SKM-1 (cell line): ENCODE data around the gene PCED1B.

Source experiments
- DNase-seq: peaks from one replicate; lab custom pipeline; 2025; ENCODE audit not compliant: unreplicated experiment; lab: John Stamatoyannopoulos, UW

PCED1B gene

GRCh38 chr12:47088021-47088944 is 8.9 kb downstream of the PCED1B start:
- DNase-seq = no peak

GRCh38 chr12:47091009-47091408 is 11.6 kb downstream of the PCED1B start:
- no peak for DNase-seq

- DNase-seq = no peak
These were observed 15.4 kb downstream of the PCED1B start for GRCh38 chr12:47094804-47095203.

GRCh38 chr12:47095446-47096236 is 16.2 kb downstream of the PCED1B start:
- no peak for DNase-seq

GRCh38 chr12:47097276-47097896 is 18.0 kb downstream of the PCED1B start:
- DNase-seq = no peak

GRCh38 chr12:47098099-47098498 is 18.7 kb downstream of the PCED1B start:
- DNase-seq = no peak

GRCh38 chr12:47099610-47100009 is 20.2 kb downstream of the PCED1B start:
- no peak for DNase-seq

GRCh38 chr12:47100160-47100559 is 20.7 kb downstream of the PCED1B start:
- no peak for DNase-seq

- DNase-seq = no peak
These were observed 23.0 kb downstream of the PCED1B start for GRCh38 chr12:47102406-47102805.

- DNase-seq = no peak
These were observed 23.6 kb downstream of the PCED1B start for GRCh38 chr12:47102845-47103651.

GRCh38 chr12:47105914-47106674 is 26.7 kb downstream of the PCED1B start:
- DNase-seq = no peak

GRCh38 chr12:47107446-47107845 is 28.0 kb downstream of the PCED1B start:
- DNase-seq = no peak

GRCh38 chr12:47107926-47108325 is 28.5 kb downstream of the PCED1B start:
- DNase-seq = no peak

- no peak for DNase-seq
These were observed 30.7 kb downstream of the PCED1B start for GRCh38 chr12:47110011-47110541.

- DNase-seq = no peak
These were observed 31.4 kb downstream of the PCED1B start for GRCh38 chr12:47110718-47111391.

GRCh38 chr12:47111392-47111778 is 32.0 kb downstream of the PCED1B start:
- no peak for DNase-seq

GRCh38 chr12:47111854-47112253 is 32.4 kb downstream of the PCED1B start:
- DNase-seq = no peak

GRCh38 chr12:47112679-47113078 is 33.3 kb downstream of the PCED1B start:
- DNase-seq = no peak

GRCh38 chr12:47114481-47114892 is 35.1 kb downstream of the PCED1B start:
- DNase-seq = no peak
